ENCODE results near the gene KCNF1. TPM values are rescaled to one million over a fixed set of nuclear protein-coding genes. Genes with fewer than 3 reads are reported as not detected.

Gene KCNF1
- total and polyA plus RNA-seq, 11 donors = 0.20 to 0.36 (median 0.23) TPM; not detected in 5

GRCh38 chr2:10863837-10864236 is 47.9 kb upstream of the KCNF1 start:
- no peak for TF ChIP-seq CTCF (IDR thresholded peaks at IDR 0.05)
- TF ChIP-seq POLR2A (IDR thresholded peaks at IDR 0.05) = no peak
- no peaks in the 10 kb centered on the region for H3K36me3 ChIP-seq
- peaks cover 0 to 15% (median 0%) of the 10 kb centered on the region in 9 donors for H3K27me3 ChIP-seq
- H3K27ac ChIP-seq = peak overlapping the region; percentile 37 to 79 (median 60)
- H3K4me1 ChIP-seq = peaks cover 0 to 80% (median 34%) of the 10 kb centered on the region in 12 donors
- intact Hi-C loops (cut with DNase I) = no loop called here
- no peak for DNase-seq
- H3K4me3 ChIP-seq = no peak overlapping the region
- 65 to 80% (median 74%) methylated on average over 8 of the region's 8 CpGs for WGBS, 4 donors
- ATAC-seq = no peak
- H3K9me3 ChIP-seq = no peaks in the 10 kb centered on the region

DNA sequence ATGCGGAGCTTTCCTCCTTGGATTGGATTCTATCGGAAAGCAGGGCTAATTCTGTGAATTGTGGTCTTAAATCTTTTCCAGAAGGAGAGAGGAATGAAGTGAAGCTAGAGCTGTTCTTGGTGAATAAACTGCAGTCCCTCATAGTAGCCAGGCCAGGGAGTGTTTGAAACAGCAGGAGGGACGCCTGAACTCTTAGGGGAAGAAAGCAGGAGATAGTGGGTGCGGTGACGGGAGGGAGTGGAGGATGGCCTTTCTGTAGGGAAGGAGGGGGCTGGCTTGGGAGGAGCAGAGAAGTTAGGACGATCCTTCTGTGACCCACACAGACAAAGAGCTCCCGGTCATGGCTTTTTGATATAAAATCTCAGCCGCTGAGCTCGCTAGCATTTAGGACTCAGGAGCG is 47.5 kb upstream of the KCNF1 start:
- peaks cover 0 to 82% (median 34%) of the 10 kb centered on the region in 12 donors for H3K4me1 ChIP-seq
- intact Hi-C loops (cut with DNase I) = no loop called here
- peak overlapping the region in 2 of 12 donors; percentile 18 to 24 for H3K4me3 ChIP-seq
- no peaks in the 10 kb centered on the region for H3K9me3 ChIP-seq
- TF ChIP-seq CTCF (IDR thresholded peaks at IDR 0.05) = no peak
- TF ChIP-seq POLR2A (IDR thresholded peaks at IDR 0.05) = no peak
- peak overlapping the region; percentile 37 to 79 (median 60) for H3K27ac ChIP-seq
- 31 to 37% (median 36%) methylated on average over 10 of the region's 10 CpGs for WGBS, 4 donors
- ATAC-seq (peak in 1 of 4 donors; percentile 17), DNase-seq (no peak)
- H3K27me3 ChIP-seq = peaks cover 0 to 15% (median 0%) of the 10 kb centered on the region in 9 donors
- H3K36me3 ChIP-seq = no peaks in the 10 kb centered on the region

DNA sequence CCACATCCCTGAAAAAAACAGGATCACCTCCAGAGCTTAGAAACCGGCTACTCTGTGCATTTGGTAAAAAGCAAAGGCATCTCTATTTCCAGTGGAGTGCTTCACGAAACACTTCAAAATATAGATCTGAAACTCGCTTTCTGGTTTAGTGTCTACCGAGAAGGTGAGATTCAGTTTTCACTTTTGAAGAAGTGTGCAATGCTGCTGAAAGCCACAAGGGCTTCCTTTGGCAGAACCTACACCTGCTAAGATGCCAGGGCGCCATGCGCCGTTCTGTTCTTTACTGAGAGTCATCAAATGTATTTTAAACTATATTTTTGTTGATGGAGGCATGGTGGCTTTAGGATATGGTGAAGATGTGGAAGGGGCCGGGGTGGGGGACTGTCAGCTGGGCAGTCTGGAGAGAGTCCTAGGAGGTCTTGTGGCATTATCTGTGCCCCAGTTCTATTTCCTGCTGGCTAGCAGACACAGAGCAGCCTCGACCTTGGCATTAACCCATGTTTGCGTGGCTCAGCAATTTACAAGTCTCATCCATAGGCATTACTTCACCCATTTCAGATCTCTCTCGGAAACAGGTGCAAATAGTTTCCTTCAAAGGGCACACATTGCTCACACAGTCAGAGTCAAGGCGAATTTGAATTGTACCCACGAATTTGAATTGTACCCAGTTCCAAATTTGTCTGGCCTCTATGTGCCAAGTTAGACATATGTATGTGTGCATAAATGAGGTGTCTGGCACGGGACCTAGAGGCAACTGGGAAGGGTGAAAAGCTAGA is 46.7 kb upstream of the KCNF1 start:
- peak overlapping the region in 2 of 12 donors; percentile 18 to 24 for H3K4me3 ChIP-seq
- ATAC-seq = peak in 3 of 4 donors; percentile 14 to 18 (median 16)

More for the DNA sequence above, 46.7 kb upstream of the KCNF1 start:
- peak in 9 of 12 donors; percentile 11 to 32 (median 15) for TF ChIP-seq CTCF (IDR thresholded peaks at IDR 0.05)
- TF ChIP-seq POLR2A (IDR thresholded peaks at IDR 0.05) = no peak
- peaks cover 0 to 15% (median 0%) of the 10 kb centered on the region in 9 donors for H3K27me3 ChIP-seq
- no peaks in the 10 kb centered on the region for H3K36me3 ChIP-seq
- WGBS, 4 donors = 46 to 60% (median 53%) methylated on average over 14 of the region's 14 CpGs
- H3K9me3 ChIP-seq = no peaks in the 10 kb centered on the region
- no peak for DNase-seq
- peaks cover 0 to 90% (median 34%) of the 10 kb centered on the region in 12 donors for H3K4me1 ChIP-seq
- intact Hi-C loops (cut with DNase I) = no loop called here
- H3K27ac ChIP-seq = peak overlapping the region in 11 of 12 donors; percentile 13 to 79 (median 58)
